Parathyroid adenoma (tissue), 2 donors: ENCODE measurements around the gene LRBA.

Experiments used
- H2AFZ ChIP-seq: fragments of 300-600 bp; sonication (generic); one replicate; pipeline ENCODE4 v1.7.0; 2017; ENCODE audit warnings: antibody characterized with exemption, mild to moderate bottlenecking
- H3K27ac ChIP-seq: fragments of 300-600 bp; sonication (generic); one replicate; pipeline ENCODE4 v1.7.0; 2017
- H3K27me3 ChIP-seq: fragments of 300-600 bp; sonication (generic); one replicate; pipeline ENCODE4 v1.7.0; 2017; ENCODE audit warnings: low read length; ENCODE audit not compliant: control insufficient read depth, insufficient read depth
- H3K36me3 ChIP-seq: fragments of 300-600 bp; sonication (generic); one replicate; pipeline ENCODE4 v1.7.0; 2017; ENCODE audit warnings: low read length; ENCODE audit not compliant: control insufficient read depth, insufficient read depth
- H3K4me1 ChIP-seq: fragments of 300-600 bp; sonication (generic); one replicate; pipeline ENCODE4 v1.7.0; 2017; ENCODE audit warnings: control low read depth
- H3K4me2 ChIP-seq: fragments of 300-600 bp; sonication (generic); one replicate; pipeline ENCODE4 v1.7.0; 2017; ENCODE audit warnings: low read length
- H3K4me3 ChIP-seq: fragments of 300-600 bp; sonication (generic); one replicate; pipeline ENCODE4 v1.7.0; 2017; ENCODE audit warnings: low read depth, low read length
- H3K79me2 ChIP-seq: fragments of 300-600 bp; sonication (generic); one replicate; pipeline ENCODE4 v1.7.0; 2017; ENCODE audit warnings: control low read depth
- H3K9ac ChIP-seq: fragments of 300-600 bp; sonication (generic); one replicate; pipeline ENCODE4 v1.7.0; 2017; ENCODE audit warnings: mild to moderate bottlenecking
- H3K9me3 ChIP-seq: fragments of 300-600 bp; sonication (generic); one replicate; pipeline ENCODE4 v1.7.0; 2017; ENCODE audit warnings: low read length; ENCODE audit not compliant: control insufficient read depth
- TF ChIP-seq, protein P1 (sequence below): fragments of 300-600 bp; sonication (generic); IDR thresholded peaks from one replicate; pipeline ENCODE4 v1.7.0; 2017; ENCODE audit warnings: antibody characterized with exemption, mild to moderate bottlenecking
- donor health status: primary hyperparathyroidism.

LRBA gene

DNA sequence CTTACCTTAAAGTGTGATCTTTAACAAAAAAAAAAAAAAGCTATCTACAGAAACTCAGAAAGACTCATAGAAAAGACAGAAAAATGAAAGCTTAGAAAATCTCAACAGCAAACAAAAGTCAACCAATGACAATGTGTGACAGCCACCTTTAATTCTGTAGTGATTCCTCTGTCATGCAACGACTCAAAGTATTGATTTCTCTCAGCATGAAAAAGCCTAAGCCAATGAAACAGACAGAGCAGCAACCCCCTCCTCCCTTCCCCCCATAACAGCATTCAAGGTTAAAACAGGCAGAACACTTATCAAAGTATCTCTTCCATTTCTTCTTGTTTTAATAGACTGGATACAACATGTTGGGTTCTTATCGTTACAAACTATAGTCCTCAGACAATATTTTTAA is 320.6 kb downstream of the LRBA start:
- TF ChIP-seq, protein P1, sequence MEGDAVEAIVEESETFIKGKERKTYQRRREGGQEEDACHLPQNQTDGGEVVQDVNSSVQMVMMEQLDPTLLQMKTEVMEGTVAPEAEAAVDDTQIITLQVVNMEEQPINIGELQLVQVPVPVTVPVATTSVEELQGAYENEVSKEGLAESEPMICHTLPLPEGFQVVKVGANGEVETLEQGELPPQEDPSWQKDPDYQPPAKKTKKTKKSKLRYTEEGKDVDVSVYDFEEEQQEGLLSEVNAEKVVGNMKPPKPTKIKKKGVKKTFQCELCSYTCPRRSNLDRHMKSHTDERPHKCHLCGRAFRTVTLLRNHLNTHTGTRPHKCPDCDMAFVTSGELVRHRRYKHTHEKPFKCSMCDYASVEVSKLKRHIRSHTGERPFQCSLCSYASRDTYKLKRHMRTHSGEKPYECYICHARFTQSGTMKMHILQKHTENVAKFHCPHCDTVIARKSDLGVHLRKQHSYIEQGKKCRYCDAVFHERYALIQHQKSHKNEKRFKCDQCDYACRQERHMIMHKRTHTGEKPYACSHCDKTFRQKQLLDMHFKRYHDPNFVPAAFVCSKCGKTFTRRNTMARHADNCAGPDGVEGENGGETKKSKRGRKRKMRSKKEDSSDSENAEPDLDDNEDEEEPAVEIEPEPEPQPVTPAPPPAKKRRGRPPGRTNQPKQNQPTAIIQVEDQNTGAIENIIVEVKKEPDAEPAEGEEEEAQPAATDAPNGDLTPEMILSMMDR = no peak
- Histone ChIP-seq H3K27me3 (no peaks in the 10 kb centered on the region), H3K9ac (no peak overlapping the region), H3K4me2 (no peak overlapping the region), H3K27ac (no peak overlapping the region), H3K4me1 (no peaks in the 10 kb centered on the region), H3K9me3 (no peaks in the 10 kb centered on the region), H3K79me2 (no peaks in the 10 kb centered on the region), H3K36me3 (no peaks in the 10 kb centered on the region), H2AFZ (no peak overlapping the region), H3K4me3 (no peak overlapping the region)

DNA sequence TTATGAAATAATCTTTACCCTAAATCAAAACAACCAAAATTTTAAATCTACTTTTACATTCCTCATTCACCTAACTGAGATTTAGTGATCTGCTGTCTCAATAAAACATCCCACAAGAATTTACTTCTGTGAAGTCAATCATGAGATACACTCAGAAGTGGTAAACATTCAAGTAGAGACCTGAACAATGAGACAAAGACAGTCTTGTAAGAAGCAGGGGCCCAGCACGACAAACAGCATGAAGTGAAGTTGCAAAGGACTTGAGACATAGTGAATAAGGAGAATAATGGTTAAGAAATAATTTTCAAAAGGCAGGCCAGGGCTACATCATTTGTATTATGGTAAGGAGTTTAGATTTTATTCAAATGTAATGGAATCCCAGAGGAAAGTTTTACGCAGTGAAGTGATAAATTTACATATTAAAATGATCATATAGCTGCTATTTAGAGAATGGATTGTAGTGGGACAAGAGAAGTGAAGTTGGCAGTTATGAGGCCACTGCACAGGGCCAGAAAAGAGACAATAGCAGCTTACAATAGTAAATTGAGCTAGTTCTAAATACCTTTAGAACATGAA is 331.2 kb downstream of the LRBA start:
- Histone ChIP-seq H3K4me2 (no peak overlapping the region), H3K9me3 (no peaks in the 10 kb centered on the region), H3K27ac (no peak overlapping the region), H3K79me2 (no peaks in the 10 kb centered on the region), H3K4me3 (no peak overlapping the region), H2AFZ (no peak overlapping the region), H3K36me3 (no peaks in the 10 kb centered on the region), H3K27me3 (no peaks in the 10 kb centered on the region), H3K4me1 (no peaks in the 10 kb centered on the region), H3K9ac (no peak overlapping the region)
- TF ChIP-seq, protein P1 = no peak

DNA sequence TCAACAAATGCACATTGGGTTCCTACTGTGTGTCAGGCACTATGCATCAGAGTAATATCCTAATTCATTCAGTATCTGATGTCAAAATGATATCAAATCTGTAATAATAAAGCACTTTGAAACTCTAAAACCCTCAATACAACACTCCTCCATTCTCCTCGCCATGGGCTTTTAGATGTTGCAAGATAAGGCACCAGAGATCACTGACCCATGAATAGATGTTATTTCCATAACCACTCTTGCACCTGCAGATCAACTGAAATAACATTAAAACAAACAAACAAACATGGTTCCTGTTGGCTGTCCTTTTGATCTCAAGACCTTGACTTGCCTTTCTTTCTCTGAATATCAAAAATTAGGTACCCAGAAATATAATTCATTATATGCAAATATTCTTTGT is 333.0 kb downstream of the LRBA start:
- H3K79me2 ChIP-seq = no peaks in the 10 kb centered on the region
- H3K27me3 ChIP-seq = no peaks in the 10 kb centered on the region
- no peak overlapping the region for H3K4me2 ChIP-seq
- H3K36me3 ChIP-seq = no peaks in the 10 kb centered on the region
- TF ChIP-seq, protein P1 = no peak
- no peaks in the 10 kb centered on the region for H3K4me1 ChIP-seq
- no peak overlapping the region for H3K27ac ChIP-seq
- no peaks in the 10 kb centered on the region for H3K9me3 ChIP-seq
- no peak overlapping the region for H2AFZ ChIP-seq
- H3K4me3 ChIP-seq = no peak overlapping the region
- H3K9ac ChIP-seq = no peak overlapping the region

DNA sequence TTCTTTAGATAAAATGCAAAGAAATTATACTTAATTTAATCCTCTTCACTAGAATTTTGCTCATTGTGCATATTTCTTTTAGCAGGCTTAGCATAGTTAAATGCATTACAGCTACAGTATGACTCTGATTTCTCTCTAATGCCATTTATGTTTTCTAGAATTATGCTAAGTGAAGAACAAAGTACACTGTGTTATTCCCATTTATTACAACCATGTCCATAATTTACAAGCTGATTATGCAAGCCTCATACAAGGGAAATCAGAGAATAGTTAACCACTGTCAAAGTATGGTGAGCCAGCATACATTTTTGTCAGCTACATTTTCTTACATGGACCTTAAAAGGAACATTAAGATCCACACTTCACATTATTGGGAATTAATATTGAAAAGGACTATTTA is 334.0 kb downstream of the LRBA start:
- no peak overlapping the region for H3K27ac ChIP-seq
- H3K9me3 ChIP-seq = no peaks in the 10 kb centered on the region
- no peak overlapping the region for H3K4me3 ChIP-seq
- no peaks in the 10 kb centered on the region for H3K4me1 ChIP-seq
- no peaks in the 10 kb centered on the region for H3K79me2 ChIP-seq
- H3K36me3 ChIP-seq = no peaks in the 10 kb centered on the region
- H3K27me3 ChIP-seq = no peaks in the 10 kb centered on the region
- TF ChIP-seq, protein P1 = no peak
- no peak overlapping the region for H2AFZ ChIP-seq
- no peak overlapping the region for H3K9ac ChIP-seq
- no peak overlapping the region for H3K4me2 ChIP-seq

DNA sequence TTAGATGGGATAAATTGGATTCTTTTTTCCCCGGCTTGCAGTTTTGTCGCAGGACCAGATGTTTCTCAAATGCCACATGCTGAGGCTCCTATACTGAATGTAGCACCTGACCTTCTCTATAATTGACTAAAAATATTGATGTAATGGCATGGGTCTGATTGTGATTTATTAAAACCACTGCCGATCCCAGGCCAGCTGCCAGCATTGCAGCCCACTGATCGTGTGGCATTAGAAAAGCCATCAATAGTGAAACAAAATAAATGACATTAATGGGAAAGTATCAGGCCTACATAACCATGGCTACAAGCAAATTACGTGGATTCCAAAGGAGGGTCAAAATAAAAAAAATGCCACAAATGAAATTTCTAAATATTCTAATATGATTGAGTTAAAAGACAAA is 334.4 kb downstream of the LRBA start:
- TF ChIP-seq, protein P1 = no peak
- no peaks in the 10 kb centered on the region for H3K27me3 ChIP-seq
- H3K4me1 ChIP-seq = no peaks in the 10 kb centered on the region
- H3K9ac ChIP-seq = no peak overlapping the region
- no peaks in the 10 kb centered on the region for H3K9me3 ChIP-seq
- no peak overlapping the region for H3K4me2 ChIP-seq
- no peak overlapping the region for H2AFZ ChIP-seq
- H3K4me3 ChIP-seq = no peak overlapping the region
- H3K79me2 ChIP-seq = no peaks in the 10 kb centered on the region
- no peaks in the 10 kb centered on the region for H3K36me3 ChIP-seq
- no peak overlapping the region for H3K27ac ChIP-seq
